BLaER1 treated with 17β-estradiol and CSF1 and Interleukin-3, amounts not matched to agents 10 nM and 100 nM (cell line): ENCODE measurements around the gene GNA12.
"Not testable (repeated sequence)": the region's sequence is repeated elsewhere in the genome, so short reads cannot be mapped to it uniquely, and the experiment has no call there.

Experiments used
- H3K27ac ChIP-seq, 11 experiments: shearing (Covaris generic); formaldehyde crosslinking; 2 replicates each; pipeline ENCODE4 v1.8.1; 2022
- H3K27me3 ChIP-seq, 11 experiments: shearing (Covaris generic); formaldehyde crosslinking; 2 replicates each; pipeline ENCODE4 v1.8.1; 2022
- H3K36me3 ChIP-seq, 11 experiments: shearing (Covaris generic); formaldehyde crosslinking; 2 replicates each; pipeline ENCODE4 v1.8.1; 2022
- H3K4me1 ChIP-seq, 10 experiments: shearing (Covaris generic); formaldehyde crosslinking; 2 replicates each; pipeline ENCODE4 v1.8.1; 2022
- H3K4me2 ChIP-seq, 11 experiments: shearing (Covaris generic); formaldehyde crosslinking; 2 replicates each; pipeline ENCODE4 v1.8.1; 2022
- H3K4me3 ChIP-seq, 10 experiments: shearing (Covaris generic); formaldehyde crosslinking; 2 replicates each; pipeline ENCODE4 v1.8.1; 2022
- H3K9ac ChIP-seq, 11 experiments: shearing (Covaris generic); formaldehyde crosslinking; 2 replicates each; pipeline ENCODE4 v1.8.1; 2022
- H3K9me3 ChIP-seq, 11 experiments: shearing (Covaris generic); formaldehyde crosslinking; replicated peaks in 1 of 11; 2 replicates each; pipeline ENCODE4 v1.8.1; 2022
- H4K20me1 ChIP-seq, 11 experiments: shearing (Covaris generic); formaldehyde crosslinking; 2 replicates each; pipeline ENCODE4 v1.8.1; 2022
- Cebpa-rat ChIP-seq, 11 experiments: shearing (Covaris generic); IDR thresholded peaks; 2 replicates each; pipeline ENCODE4 v1.8.1; 2022

Gene GNA12

GRCh38 chr7:2725178-2726105, 118.7 kb downstream of the GNA12 start:
- H3K36me3 ChIP-seq, result peaks cover 28 to 60% (median 48%) of the 10 kb centered on the region in 11 experiments
- H3K27me3 ChIP-seq, result no peaks in the 10 kb centered on the region; a peak in 1 of 22 replicates
- peak overlapping the region in 1 of 11 experiments; percentile 41; a peak in 4 of 22 replicates for H3K9ac ChIP-seq
- peak overlapping the region in 9 of 11 experiments; percentile 21 to 98 (median 85); a peak in 16 of 22 replicates for H3K4me2 ChIP-seq
- peak overlapping the region in 4 of 11 experiments; percentile 47 to 83 (median 64); a peak in 5 of 22 replicates for H3K27ac ChIP-seq
- no peak overlapping the region for H3K4me3 ChIP-seq
- peaks cover 0 to 41% (median 0%) of the 10 kb centered on the region in 11 experiments; a peak in 5 of 22 replicates for H4K20me1 ChIP-seq
- no peak for TF ChIP-seq Cebpa-rat (IDR thresholded peaks at IDR 0.05)
- H3K9me3 ChIP-seq, result peaks cover 0 to 15% (median 0%) of the 10 kb centered on the region in 11 experiments; a peak in 3 of 22 replicates
- H3K4me1 ChIP-seq, result peaks cover 36 to 99% (median 77%) of the 10 kb centered on the region in 10 experiments

DNA sequence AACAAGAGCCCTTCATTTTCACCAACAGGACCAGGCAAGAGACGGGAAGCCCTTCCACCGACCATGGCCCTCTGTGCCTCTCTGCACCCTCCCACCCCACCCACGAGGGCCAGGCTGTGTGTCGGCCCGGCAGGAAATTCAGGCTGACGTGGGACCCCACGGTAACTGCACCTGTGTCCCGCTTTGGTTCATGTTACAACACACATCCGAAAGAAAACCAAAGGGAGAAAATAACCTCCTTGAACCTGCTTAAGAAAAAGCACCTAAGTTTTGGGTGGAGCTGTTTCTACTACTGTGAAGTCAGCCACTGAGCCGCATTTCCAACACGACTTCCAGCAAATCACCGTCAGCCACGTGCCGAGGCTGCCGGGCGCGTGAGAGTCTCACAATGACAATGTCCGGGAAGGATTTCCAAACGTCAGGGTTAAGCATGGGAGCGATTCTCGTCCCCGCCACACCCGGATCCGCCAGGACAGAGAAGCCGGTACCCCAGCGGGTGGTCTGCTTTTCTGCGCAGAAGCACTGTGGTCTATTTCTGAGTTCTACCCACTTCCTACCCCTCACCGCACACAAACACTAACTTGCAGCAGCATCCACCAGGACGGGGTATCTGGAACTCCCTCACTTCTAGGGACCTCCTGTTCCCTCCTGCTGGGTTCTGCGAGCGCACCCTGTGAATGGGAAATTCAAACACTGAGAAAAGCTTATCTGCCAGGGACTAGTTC, 119.5 kb downstream of the GNA12 start:
- peak overlapping the region in 4 of 11 experiments; percentile 47 to 83 (median 69); a peak in 7 of 22 replicates for H3K27ac ChIP-seq
- peaks cover 21 to 58% (median 41%) of the 10 kb centered on the region in 11 experiments for H3K36me3 ChIP-seq
- H3K9ac ChIP-seq, result peak overlapping the region in 3 of 11 experiments; percentile 14 to 58 (median 44); a peak in 5 of 22 replicates
- no peak for TF ChIP-seq Cebpa-rat (IDR thresholded peaks at IDR 0.05)
- peaks cover 0 to 41% (median 0%) of the 10 kb centered on the region in 11 experiments; a peak in 5 of 22 replicates for H4K20me1 ChIP-seq
- peak overlapping the region in 9 of 11 experiments; percentile 21 to 98 (median 85); a peak in 17 of 22 replicates for H3K4me2 ChIP-seq
- peaks cover 0 to 2% (median 0%) of the 10 kb centered on the region in 11 experiments; a peak in 1 of 22 replicates for H3K27me3 ChIP-seq
- H3K4me3 ChIP-seq, result no peak overlapping the region
- H3K4me1 ChIP-seq, result peaks cover 31 to 99% (median 77%) of the 10 kb centered on the region in 10 experiments
- H3K9me3 ChIP-seq, result peaks cover 0 to 15% (median 0%) of the 10 kb centered on the region in 11 experiments; a peak in 3 of 22 replicates

DNA sequence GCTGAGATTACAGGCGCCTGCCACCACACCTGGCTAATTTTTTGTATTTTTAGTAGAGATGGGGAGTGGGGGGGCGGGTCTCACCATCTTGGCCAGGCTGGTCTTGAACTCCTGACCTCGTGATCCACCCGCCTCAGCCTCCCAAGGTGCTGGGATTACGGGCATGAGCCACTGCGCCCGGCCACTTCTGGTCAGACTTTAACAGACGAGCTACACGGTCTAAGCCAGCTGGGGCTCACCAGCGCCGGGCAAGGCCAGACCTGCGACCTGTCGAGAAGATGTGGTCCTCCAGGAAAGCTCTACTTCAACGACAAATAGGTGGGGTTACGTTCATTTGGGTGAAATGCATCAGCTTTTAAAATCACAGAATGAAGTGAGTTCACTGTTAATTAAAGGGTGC, 120.1 kb downstream of the GNA12 start:
- H3K4me3 ChIP-seq, H3K27me3 ChIP-seq: not testable (repeated sequence)
- Histone ChIP-seq H3K4me2 (peak overlapping the region in 7 of 11 experiments; percentile 64 to 98 (median 87); a peak in 13 of 22 replicates), H4K20me1 (peaks cover 0 to 39% (median 0%) of the 10 kb centered on the region in 11 experiments; a peak in 4 of 22 replicates), H3K4me1 (peaks cover 31 to 99% (median 77%) of the 10 kb centered on the region in 10 experiments), H3K9me3 (peaks cover 0 to 15% (median 0%) of the 10 kb centered on the region in 11 experiments; a peak in 3 of 22 replicates), H3K36me3 (peaks cover 16 to 53% (median 36%) of the 10 kb centered on the region in 11 experiments), H3K27ac (peak overlapping the region in 4 of 11 experiments; percentile 64 to 83 (median 72); a peak in 8 of 22 replicates), H3K9ac (peak overlapping the region in 3 of 11 experiments; percentile 14 to 76 (median 44); a peak in 4 of 22 replicates)

DNA sequence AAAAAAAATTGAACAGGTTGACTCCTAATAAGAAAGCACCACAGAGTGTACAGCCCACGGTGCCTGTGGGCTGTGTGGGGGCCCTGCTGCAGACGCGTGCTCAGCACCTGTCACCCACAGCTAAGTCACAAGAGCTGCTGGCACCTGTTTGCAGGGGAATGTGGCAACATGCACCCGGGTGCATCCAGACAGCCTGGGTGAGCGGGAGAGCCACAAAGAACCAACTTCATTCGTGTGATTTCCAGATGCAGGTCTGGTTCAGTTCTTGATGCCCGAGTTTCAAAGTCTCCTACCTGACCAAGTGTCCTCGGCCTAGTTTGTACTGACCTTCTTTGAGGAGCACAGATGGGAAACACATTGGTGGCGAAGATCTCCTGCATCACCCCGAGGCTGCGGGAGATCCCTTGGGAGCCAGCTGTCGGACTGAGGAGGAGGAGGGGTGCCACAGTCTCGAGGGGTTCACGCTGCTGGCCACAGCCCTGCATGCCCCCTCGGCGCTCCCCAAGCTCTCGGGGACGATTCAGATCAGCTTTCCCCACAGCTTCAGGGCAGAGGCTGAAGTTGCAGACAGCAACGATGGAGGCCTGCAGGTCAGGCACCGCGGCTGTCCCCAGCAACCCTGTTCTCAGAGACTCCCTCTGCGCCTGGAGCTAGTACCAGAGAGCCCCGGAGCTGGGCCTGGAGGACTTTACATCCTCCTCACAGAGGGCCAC, 120.8 kb downstream of the GNA12 start:
- H3K36me3 ChIP-seq, result peaks cover 11 to 46% (median 31%) of the 10 kb centered on the region in 11 experiments
- peak overlapping the region in 10 of 11 experiments; percentile 9 to 98 (median 86); a peak in 18 of 22 replicates for H3K4me2 ChIP-seq
- 0 out of 20 replicates have a peak overlapping the region, but pooled peaks of 1 of the 10 experiments have one; percentile 17 for H3K4me3 ChIP-seq
- peaks cover 0 to 41% (median 0%) of the 10 kb centered on the region in 11 experiments; a peak in 5 of 22 replicates for H4K20me1 ChIP-seq
- H3K9me3 ChIP-seq, result peaks cover 0 to 15% (median 0%) of the 10 kb centered on the region in 11 experiments; a peak in 3 of 22 replicates
- peaks cover 31 to 99% (median 77%) of the 10 kb centered on the region in 10 experiments for H3K4me1 ChIP-seq
- H3K27me3 ChIP-seq, result peaks cover 0 to 11% (median 0%) of the 10 kb centered on the region in 11 experiments; a peak in 4 of 22 replicates
- peak overlapping the region in 8 of 11 experiments; percentile 13 to 76 (median 50); a peak in 12 of 22 replicates for H3K9ac ChIP-seq
- peak overlapping the region in 7 of 11 experiments; percentile 18 to 83 (median 64); a peak in 12 of 22 replicates for H3K27ac ChIP-seq
- TF ChIP-seq Cebpa-rat (IDR thresholded peaks at IDR 0.05), result no peak

DNA sequence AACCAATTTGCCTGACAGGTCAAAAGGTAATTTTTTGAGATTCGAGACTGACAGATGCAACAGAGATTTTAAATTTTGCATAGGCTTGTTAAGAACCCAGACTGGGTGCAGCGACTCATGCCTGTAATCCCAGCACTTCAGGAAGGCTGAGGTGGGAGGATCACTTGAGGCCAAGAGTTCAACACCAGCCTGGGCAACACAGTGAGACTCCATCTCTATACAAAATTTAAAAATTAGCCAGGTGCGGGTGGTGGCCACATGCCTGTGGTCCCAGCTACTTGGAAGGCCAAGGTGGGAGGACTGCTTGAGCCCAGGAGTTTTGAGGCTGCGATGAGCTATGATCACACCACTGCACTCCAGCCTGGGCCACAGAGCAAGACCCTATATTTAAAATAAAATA, 121.5 kb downstream of the GNA12 start:
- peak overlapping the region in 2 of 11 experiments; percentile 60 to 76; a peak in 3 of 22 replicates for H3K9ac ChIP-seq
- H3K27ac ChIP-seq, result peak overlapping the region in 4 of 11 experiments; percentile 59 to 83 (median 72); a peak in 5 of 22 replicates
- peaks cover 31 to 100% (median 79%) of the 10 kb centered on the region in 10 experiments for H3K4me1 ChIP-seq
- peaks cover 11 to 39% (median 30%) of the 10 kb centered on the region in 11 experiments for H3K36me3 ChIP-seq
- H4K20me1 ChIP-seq, result peaks cover 0 to 49% (median 0%) of the 10 kb centered on the region in 11 experiments; a peak in 5 of 22 replicates
- peaks cover 0 to 18% (median 0%) of the 10 kb centered on the region in 11 experiments; a peak in 4 of 22 replicates for H3K27me3 ChIP-seq
- H3K9me3 ChIP-seq, result peaks cover 0 to 15% (median 0%) of the 10 kb centered on the region in 11 experiments; a peak in 3 of 22 replicates
- peak overlapping the region in 6 of 11 experiments; percentile 85 to 98 (median 90); a peak in 13 of 22 replicates for H3K4me2 ChIP-seq
- no peak for TF ChIP-seq Cebpa-rat (IDR thresholded peaks at IDR 0.05)
- H3K4me3 ChIP-seq, result no peak overlapping the region

DNA sequence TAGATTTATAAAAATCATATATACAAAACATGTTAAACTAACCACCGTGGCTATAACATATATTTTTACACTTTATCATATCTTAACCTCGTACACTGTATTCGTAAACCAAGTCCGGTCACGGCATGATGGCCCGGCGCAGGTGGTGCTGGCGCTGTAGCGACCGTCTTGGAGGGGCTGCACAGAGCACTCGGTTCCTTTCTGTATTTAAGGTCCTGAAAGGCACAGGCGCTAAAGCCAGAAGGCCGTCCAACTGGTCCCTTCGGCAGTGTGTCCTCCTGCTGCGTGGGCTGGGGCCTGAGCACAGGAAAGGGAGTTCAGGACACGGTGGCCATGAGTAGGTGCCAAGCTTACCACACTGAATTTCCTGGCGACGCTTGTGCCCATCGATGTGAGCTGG, 122.3 kb downstream of the GNA12 start:
- Histone ChIP-seq H3K4me2 (peak overlapping the region in 9 of 11 experiments; percentile 50 to 98 (median 87); a peak in 17 of 22 replicates), H3K9ac (peak overlapping the region in 3 of 11 experiments; percentile 45 to 76 (median 66); a peak in 4 of 22 replicates), H3K27ac (peak overlapping the region in 5 of 11 experiments; percentile 41 to 83 (median 71); a peak in 9 of 22 replicates), H3K9me3 (peaks cover 0 to 15% (median 0%) of the 10 kb centered on the region in 11 experiments; a peak in 3 of 22 replicates), H4K20me1 (peaks cover 0 to 54% (median 0%) of the 10 kb centered on the region in 11 experiments; a peak in 5 of 22 replicates), H3K36me3 (peaks cover 7 to 31% (median 23%) of the 10 kb centered on the region in 11 experiments), H3K4me1 (peaks cover 36 to 100% (median 86%) of the 10 kb centered on the region in 10 experiments), H3K27me3 (peaks cover 0 to 26% (median 0%) of the 10 kb centered on the region in 11 experiments; a peak in 5 of 22 replicates), H3K4me3 (no peak overlapping the region)
- TF ChIP-seq Cebpa-rat (IDR thresholded peaks at IDR 0.05), result no peak

DNA sequence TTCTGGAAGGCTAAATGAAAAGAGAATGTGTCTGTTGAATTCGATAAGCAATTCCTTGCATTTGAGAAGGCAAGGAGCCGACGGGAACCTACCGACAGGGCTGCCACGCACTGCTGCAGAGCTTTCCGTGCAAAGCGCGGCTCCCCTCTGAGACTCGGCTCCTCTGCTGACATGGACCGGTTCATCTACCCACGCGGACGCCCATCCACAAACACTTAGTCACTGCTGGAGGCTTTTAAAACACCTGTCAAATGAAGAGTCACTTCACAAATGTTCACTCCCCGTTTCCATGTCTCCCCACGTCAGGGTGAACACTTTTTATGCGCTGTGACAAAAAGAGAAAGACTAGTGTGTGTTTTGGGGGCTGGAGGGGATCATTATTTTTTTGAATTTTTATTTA, 124.1 kb downstream of the GNA12 start:
- peak overlapping the region in 9 of 11 experiments; percentile 50 to 98 (median 87); a peak in 17 of 22 replicates for H3K4me2 ChIP-seq
- peaks cover 54 to 100% (median 100%) of the 10 kb centered on the region in 10 experiments for H3K4me1 ChIP-seq
- H3K36me3 ChIP-seq, result peaks cover 0 to 13% (median 5%) of the 10 kb centered on the region in 11 experiments; a peak in 9 of 22 replicates
- no peak for TF ChIP-seq Cebpa-rat (IDR thresholded peaks at IDR 0.05)
- H3K27ac ChIP-seq, result peak overlapping the region in 5 of 11 experiments; percentile 13 to 83 (median 71); a peak in 8 of 22 replicates
- 0 out of 22 replicates have a peak, but pooled peaks cover 0 to under 1% (median 0%) of the 10 kb centered on the region in 11 experiments for H3K9me3 ChIP-seq
- H4K20me1 ChIP-seq, result peaks cover 0 to 70% (median 0%) of the 10 kb centered on the region in 11 experiments; a peak in 5 of 22 replicates
- H3K4me3 ChIP-seq, result no peak overlapping the region
- peak overlapping the region in 1 of 11 experiments; percentile 67; a peak in 2 of 22 replicates for H3K9ac ChIP-seq
- peaks cover 0 to 38% (median 0%) of the 10 kb centered on the region in 11 experiments; a peak in 6 of 22 replicates for H3K27me3 ChIP-seq
